Measurements from ENCODE around the gene GCC2. TPM values are rescaled to one million over a fixed set of nuclear protein-coding genes. Genes with fewer than 3 reads are reported as not detected.

Gene GCC2
- total and polyA plus RNA-seq, 2 experiments from 2014 or later = 39.4 to 48.1 TPM

- no peaks in the 10 kb centered on the region for H3K27me3 ChIP-seq
- no peak overlapping the region for H3K4me2 ChIP-seq
- no peaks in the 10 kb centered on the region for H4K20me1 ChIP-seq (ENCODE audit: insufficient read depth, poor library complexity, severe bottlenecking)
- H3K4me1 ChIP-seq (ENCODE audit: insufficient read depth) = no peaks in the 10 kb centered on the region
- H3K4me3 ChIP-seq = no peak overlapping the region
- H2AFZ ChIP-seq = no peak overlapping the region
- no peaks in the 10 kb centered on the region for H3K9me2 ChIP-seq (replicated peaks; ENCODE audit: insufficient read depth)
- H3K27ac ChIP-seq = no peak overlapping the region
- peaks cover 87% of the 10 kb centered on the region for H3K79me2 ChIP-seq
- peaks cover 12% of the 10 kb centered on the region for H3K9me3 ChIP-seq (ENCODE audit: low read depth)
- peaks cover 3% of the 10 kb centered on the region for H3K36me3 ChIP-seq (replicated peaks; ENCODE audit: insufficient read depth, low read depth)
- DNase-seq (ENCODE audit: low spot score) = no peak
- TF ChIP-seq EZH2 (IDR thresholded peaks at IDR 0.05; ENCODE audit: borderline replicate concordance) = no peak
- no peak for TF ChIP-seq EZH2phosphoT487 (IDR thresholded peaks at IDR 0.05; ENCODE audit: low read depth, severe bottlenecking, unreplicated experiment)
- TF ChIP-seq, protein P1, sequence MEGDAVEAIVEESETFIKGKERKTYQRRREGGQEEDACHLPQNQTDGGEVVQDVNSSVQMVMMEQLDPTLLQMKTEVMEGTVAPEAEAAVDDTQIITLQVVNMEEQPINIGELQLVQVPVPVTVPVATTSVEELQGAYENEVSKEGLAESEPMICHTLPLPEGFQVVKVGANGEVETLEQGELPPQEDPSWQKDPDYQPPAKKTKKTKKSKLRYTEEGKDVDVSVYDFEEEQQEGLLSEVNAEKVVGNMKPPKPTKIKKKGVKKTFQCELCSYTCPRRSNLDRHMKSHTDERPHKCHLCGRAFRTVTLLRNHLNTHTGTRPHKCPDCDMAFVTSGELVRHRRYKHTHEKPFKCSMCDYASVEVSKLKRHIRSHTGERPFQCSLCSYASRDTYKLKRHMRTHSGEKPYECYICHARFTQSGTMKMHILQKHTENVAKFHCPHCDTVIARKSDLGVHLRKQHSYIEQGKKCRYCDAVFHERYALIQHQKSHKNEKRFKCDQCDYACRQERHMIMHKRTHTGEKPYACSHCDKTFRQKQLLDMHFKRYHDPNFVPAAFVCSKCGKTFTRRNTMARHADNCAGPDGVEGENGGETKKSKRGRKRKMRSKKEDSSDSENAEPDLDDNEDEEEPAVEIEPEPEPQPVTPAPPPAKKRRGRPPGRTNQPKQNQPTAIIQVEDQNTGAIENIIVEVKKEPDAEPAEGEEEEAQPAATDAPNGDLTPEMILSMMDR (IDR thresholded peaks at IDR 0.05; ENCODE audit: poor library complexity) = no peak
- WGBS (ENCODE audit: low lambda C conversion rate, missing lambda C conversion rate) = 97% methylated on average over 2 of the region's 2 CpGs
Measured at GRCh38 chr2:108454440-108454839, 5.4 kb downstream of the GCC2 start.

DNA sequence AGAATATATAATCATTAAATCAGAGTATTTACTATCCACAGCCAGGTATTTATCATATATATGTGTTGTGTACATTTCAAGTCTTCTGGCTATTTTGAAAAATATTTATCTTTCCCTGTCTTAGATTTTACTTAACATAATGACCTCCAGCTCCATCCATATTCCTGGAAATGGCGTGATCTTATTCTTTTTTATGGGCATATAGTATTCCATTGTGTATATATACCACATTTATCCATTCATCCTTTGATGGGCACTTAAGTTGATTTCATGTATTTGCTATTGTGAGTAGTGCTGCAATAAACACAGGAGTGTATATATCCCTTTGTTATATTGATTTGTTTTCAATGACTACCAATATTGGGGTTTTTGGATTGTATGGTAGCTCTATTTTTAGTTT is 6.6 kb downstream of the GCC2 start:
- peaks cover 85% of the 10 kb centered on the region for H3K79me2 ChIP-seq
- H3K36me3 ChIP-seq (replicated peaks; ENCODE audit: insufficient read depth, low read depth) = peaks cover 3% of the 10 kb centered on the region
- WGBS (ENCODE audit: low lambda C conversion rate, missing lambda C conversion rate) = 94% methylated on average over 1 of the region's 1 CpG

DNA sequence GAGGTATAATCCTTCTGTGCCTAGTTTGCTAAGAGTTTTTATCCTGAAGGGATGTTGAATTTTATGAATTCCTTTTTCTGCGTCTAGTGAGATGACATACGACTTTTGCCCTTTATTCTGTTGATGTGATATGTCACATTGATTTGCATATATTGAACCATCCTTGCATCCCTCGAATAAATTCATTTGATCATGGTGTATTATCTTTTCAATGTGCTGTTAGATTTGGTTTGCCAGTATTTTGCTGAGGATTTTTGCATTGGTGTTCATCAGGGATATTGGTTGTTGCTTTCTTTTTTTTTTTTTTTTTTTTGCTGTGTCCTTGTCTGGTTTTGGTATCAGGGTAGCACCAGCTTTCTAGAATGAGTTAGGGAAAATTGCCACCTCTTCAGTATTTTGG is 9.1 kb downstream of the GCC2 start:
- Histone ChIP-seq H3K36me3 (replicated peaks; ENCODE audit: insufficient read depth, low read depth) (peaks cover 3% of the 10 kb centered on the region), H3K27me3 (no peaks in the 10 kb centered on the region), H3K27ac (no peak overlapping the region), H4K20me1 (ENCODE audit: insufficient read depth, poor library complexity, severe bottlenecking) (no peaks in the 10 kb centered on the region), H3K9me3 (ENCODE audit: low read depth) (peaks cover 12% of the 10 kb centered on the region), H2AFZ (no peak overlapping the region), H3K4me1 (ENCODE audit: insufficient read depth) (no peaks in the 10 kb centered on the region), H3K79me2 (peaks cover 82% of the 10 kb centered on the region), H3K4me2 (no peak overlapping the region), H3K4me3 (no peak overlapping the region), H3K9me2 (replicated peaks; ENCODE audit: insufficient read depth) (no peaks in the 10 kb centered on the region)
- 98% methylated on average over 3 of the region's 3 CpGs for WGBS (ENCODE audit: low lambda C conversion rate, missing lambda C conversion rate)
- no peak for DNase-seq (ENCODE audit: low spot score)
- TF ChIP-seq EZH2 (IDR thresholded peaks at IDR 0.05; ENCODE audit: borderline replicate concordance) (no peak), EZH2phosphoT487 (IDR thresholded peaks at IDR 0.05; ENCODE audit: low read depth, severe bottlenecking, unreplicated experiment) (no peak)
- TF ChIP-seq, protein P1 (IDR thresholded peaks at IDR 0.05; ENCODE audit: poor library complexity) = no peak

More for the DNA sequence above, 6.6 kb downstream of the GCC2 start:
- no peak overlapping the region for H3K4me2 ChIP-seq
- H3K27ac ChIP-seq = no peak overlapping the region
- H3K4me1 ChIP-seq (ENCODE audit: insufficient read depth) = no peaks in the 10 kb centered on the region
- DNase-seq (ENCODE audit: low spot score) = no peak
- no peak overlapping the region for H2AFZ ChIP-seq
- TF ChIP-seq EZH2 (IDR thresholded peaks at IDR 0.05; ENCODE audit: borderline replicate concordance) = no peak
- TF ChIP-seq, protein P1 (IDR thresholded peaks at IDR 0.05; ENCODE audit: poor library complexity) = no peak
- no peak for TF ChIP-seq EZH2phosphoT487 (IDR thresholded peaks at IDR 0.05; ENCODE audit: low read depth, severe bottlenecking, unreplicated experiment)
- no peaks in the 10 kb centered on the region for H3K27me3 ChIP-seq
- no peaks in the 10 kb centered on the region for H3K9me2 ChIP-seq (replicated peaks; ENCODE audit: insufficient read depth)
- no peak overlapping the region for H3K4me3 ChIP-seq
- H4K20me1 ChIP-seq (ENCODE audit: insufficient read depth, poor library complexity, severe bottlenecking) = no peaks in the 10 kb centered on the region
- H3K9me3 ChIP-seq (ENCODE audit: low read depth) = peaks cover 12% of the 10 kb centered on the region

- no peak overlapping the region for H2AFZ ChIP-seq
- H3K36me3 ChIP-seq (replicated peaks; ENCODE audit: insufficient read depth, low read depth) = peaks cover 3% of the 10 kb centered on the region
- H3K4me1 ChIP-seq (ENCODE audit: insufficient read depth) = no peaks in the 10 kb centered on the region
- no peak for TF ChIP-seq EZH2 (IDR thresholded peaks at IDR 0.05; ENCODE audit: borderline replicate concordance)
- TF ChIP-seq, protein P1 (IDR thresholded peaks at IDR 0.05; ENCODE audit: poor library complexity) = no peak
- TF ChIP-seq EZH2phosphoT487 (IDR thresholded peaks at IDR 0.05; ENCODE audit: low read depth, severe bottlenecking, unreplicated experiment) = no peak
- no peak overlapping the region for H3K4me2 ChIP-seq
- no peaks in the 10 kb centered on the region for H3K9me2 ChIP-seq (replicated peaks; ENCODE audit: insufficient read depth)
- H3K9me3 ChIP-seq (ENCODE audit: low read depth) = peaks cover 12% of the 10 kb centered on the region
- H3K27ac ChIP-seq = no peak overlapping the region
- DNase-seq (ENCODE audit: low spot score) = no peak
- no peaks in the 10 kb centered on the region for H3K27me3 ChIP-seq
- no peak overlapping the region for H3K4me3 ChIP-seq
- H3K79me2 ChIP-seq = peaks cover 78% of the 10 kb centered on the region
- 98% methylated on average over 1 of the region's 1 CpG for WGBS (ENCODE audit: low lambda C conversion rate, missing lambda C conversion rate)
- no peaks in the 10 kb centered on the region for H4K20me1 ChIP-seq (ENCODE audit: insufficient read depth, poor library complexity, severe bottlenecking)
Measured at GRCh38 chr2:108459441-108459840, 10.4 kb downstream of the GCC2 start.

All from hepatocyte (in vitro differentiated cells).